K562 (cell line): ENCODE data around the gene TTLL10. TPM values are rescaled to one million over a fixed set of nuclear protein-coding genes. Genes with fewer than 3 reads are reported as not detected.

Experiments used
- BRCA1 ChIP-seq, 2 experiments: fragments of 450-650 bp in 1 of 2; sonication (generic) in 1 of 2; formaldehyde crosslinking in 1 of 2; IDR thresholded peaks; 2 replicates each; pipeline versions ENCODE4 v1.5.0 to v1.6.1; 2017 to 2020; ENCODE audit warnings: mild to moderate bottlenecking in 1 of 2, missing genetic modification reagents in 1 of 2
- ETV5 ChIP-seq: sonication (generic); formaldehyde crosslinking; IDR thresholded peaks from 2 replicates; pipeline ENCODE4 v1.4.0; 2020; ENCODE audit warnings: low read depth, mild to moderate bottlenecking, missing genetic modification reagents
- KDM2B ChIP-seq: fragments of 250-450 bp; sonication (Bioruptor Pico); IDR thresholded peaks from 2 replicates; pipeline ENCODE4 v1.8.0; 2021; ENCODE audit warnings: mild to moderate bottlenecking, moderate library complexity
- MECOM ChIP-seq: fragments of 250-450 bp; sonication (Bioruptor Pico); IDR thresholded peaks from 2 replicates; pipeline ENCODE4 v1.8.0; 2022; ENCODE audit warnings: inconsistent platforms
- POLR2G ChIP-seq: fragments of 200-400 bp; formaldehyde crosslinking; IDR thresholded peaks from 2 replicates; pipeline ENCODE4 v1.6.1; 2017; ENCODE audit warnings: low read depth, mild to moderate bottlenecking, antibody characterized with exemption, low read length, moderate library complexity
- PYGO2 ChIP-seq: fragments of 450-650 bp; IDR thresholded peaks from 2 replicates; pipeline ENCODE4 v1.6.1; 2016; ENCODE audit warnings: mild to moderate bottlenecking, missing genetic modification characterization, moderate library complexity, missing compliant biosample characterization
- SAFB ChIP-seq: fragments of 200-400 bp; formaldehyde crosslinking; IDR thresholded peaks from 2 replicates; pipeline ENCODE4 v1.6.1; 2017; ENCODE audit warnings: low read depth, low read length, borderline replicate concordance
- SRSF1 ChIP-seq: fragments of 200-400 bp; formaldehyde crosslinking; IDR thresholded peaks from 2 replicates; pipeline ENCODE4 v1.6.1; 2017; ENCODE audit warnings: mild to moderate bottlenecking, low read depth, low read length, moderate library complexity
- ZKSCAN1 ChIP-seq: fragments of 150-350 bp; IDR thresholded peaks from 2 replicates; pipeline ENCODE4 v1.6.1; 2016; ENCODE audit warnings: low read depth, low read length
- polyA plus RNA-seq, 8 experiments: library from polyadenylated mRNA; depleted of rRNA in 4 of 8; stranded (reverse) in 5 of 8; unstranded in 3 of 8; fragments of >200 nt; fragmentation: Nextera tagmentation in 2 of 8; fragmentation: Illumina TruSeq in 1 of 8; extraction: Ambion mirVana in 2 of 8; extraction: Trizol in 1 of 8; gene quantifications; 2 replicates each; pipeline versions ENCODE4 v1.2.1 to v1.2.3, GENCODE V29; 2011 to 2014; ENCODE audit warnings: inconsistent platforms in 1 of 8, missing spikeins in 1 of 8
- total RNA-seq, 7 experiments: library from RNA; depleted of rRNA in 6 of 7; stranded (reverse); fragments of >200 nt in 6 of 7; fragmentation: Illumina TruSeq in 2 of 7; extraction: Trizol in 2 of 7; gene quantifications; 2 replicates each; pipeline versions ENCODE4 v1.2.1 to v1.2.3, GENCODE V29; 2011 to 2021; ENCODE audit warnings: low replicate concordance in 1 of 7
- TF ChIP-seq, protein P1 (sequence below), 2 experiments: fragments of 450-650 bp; IDR thresholded peaks; 2 replicates each; pipeline ENCODE4 v1.6.1; 2016; ENCODE audit warnings: mild to moderate bottlenecking in 2 of 2, borderline replicate concordance in 1 of 2, low read depth in 1 of 2, moderate library complexity in 1 of 2
- TF ChIP-seq, protein P2 (sequence below): fragments of 250-450 bp; sonication (Bioruptor Pico); IDR thresholded peaks from 2 replicates; pipeline ENCODE4 v1.8.0; 2022; ENCODE audit warnings: inconsistent platforms, mild to moderate bottlenecking, moderate library complexity, borderline replicate concordance
- TF ChIP-seq, protein P3 (sequence below): fragments of 450-650 bp; IDR thresholded peaks from 2 replicates; pipeline ENCODE4 v1.6.1; 2016; ENCODE audit warnings: antibody characterized with exemption
- TF ChIP-seq, protein P4 (sequence below): fragments of 450-650 bp; conservative IDR thresholded peaks from 2 replicates; pipeline ENCODE4 v1.6.1; 2016; ENCODE audit warnings: missing genetic modification characterization, low read depth, mild to moderate bottlenecking, control low read depth, missing compliant biosample characterization

TTLL10 gene
- total and polyA plus RNA-seq, 9 of the 15 experiments (the other 6 are each of a cell fraction or from before 2014, with no cell fraction given): not detected

DNA sequence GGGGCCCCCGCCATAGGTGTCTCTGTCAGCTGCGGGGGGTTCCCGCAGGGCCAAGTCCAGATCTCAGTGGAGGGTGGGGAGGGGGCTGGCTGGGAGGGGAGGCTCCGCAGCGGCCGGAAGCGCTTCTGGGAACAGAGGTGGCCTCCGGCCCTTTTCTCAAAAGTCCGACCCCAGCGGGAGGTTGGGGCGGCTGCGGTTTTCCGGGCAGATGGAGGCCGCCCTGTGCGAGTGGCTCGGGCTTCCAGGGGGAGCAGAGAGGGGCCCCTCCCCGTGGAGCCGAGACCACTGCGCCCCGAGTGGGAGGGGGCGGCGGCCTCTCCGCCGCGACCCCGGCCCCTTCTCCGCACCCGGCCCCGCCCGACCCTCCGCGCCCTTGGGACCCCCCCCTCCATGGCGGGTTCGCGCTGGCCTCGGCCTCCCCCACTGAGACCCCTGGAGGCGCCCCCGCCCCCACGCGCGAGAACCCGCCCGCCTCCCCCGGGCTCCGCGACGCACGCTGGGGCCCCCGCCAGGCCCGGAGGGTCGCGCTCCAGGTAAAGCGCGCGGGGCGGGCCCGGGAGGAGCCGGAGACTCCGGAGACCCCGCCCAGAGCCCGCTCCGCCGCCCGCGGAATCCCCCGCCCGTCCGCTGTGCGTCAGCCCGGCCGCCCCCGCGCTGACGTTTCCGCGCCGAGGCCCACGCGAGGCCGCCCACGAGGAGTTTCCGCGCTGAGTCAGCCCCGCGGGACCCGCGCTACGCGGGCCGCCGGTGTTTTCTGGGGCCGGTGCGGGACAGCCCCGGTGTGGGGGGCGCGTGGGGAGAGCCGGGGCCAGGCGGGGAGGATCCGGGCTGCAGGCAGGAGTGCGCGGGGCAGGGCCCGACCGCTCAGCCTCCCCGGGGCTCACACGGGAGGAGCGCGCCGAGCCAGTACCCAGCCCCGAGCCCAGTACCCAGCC is 27.5 kb downstream of the TTLL10 start (continued):
- TF ChIP-seq, protein P1, sequence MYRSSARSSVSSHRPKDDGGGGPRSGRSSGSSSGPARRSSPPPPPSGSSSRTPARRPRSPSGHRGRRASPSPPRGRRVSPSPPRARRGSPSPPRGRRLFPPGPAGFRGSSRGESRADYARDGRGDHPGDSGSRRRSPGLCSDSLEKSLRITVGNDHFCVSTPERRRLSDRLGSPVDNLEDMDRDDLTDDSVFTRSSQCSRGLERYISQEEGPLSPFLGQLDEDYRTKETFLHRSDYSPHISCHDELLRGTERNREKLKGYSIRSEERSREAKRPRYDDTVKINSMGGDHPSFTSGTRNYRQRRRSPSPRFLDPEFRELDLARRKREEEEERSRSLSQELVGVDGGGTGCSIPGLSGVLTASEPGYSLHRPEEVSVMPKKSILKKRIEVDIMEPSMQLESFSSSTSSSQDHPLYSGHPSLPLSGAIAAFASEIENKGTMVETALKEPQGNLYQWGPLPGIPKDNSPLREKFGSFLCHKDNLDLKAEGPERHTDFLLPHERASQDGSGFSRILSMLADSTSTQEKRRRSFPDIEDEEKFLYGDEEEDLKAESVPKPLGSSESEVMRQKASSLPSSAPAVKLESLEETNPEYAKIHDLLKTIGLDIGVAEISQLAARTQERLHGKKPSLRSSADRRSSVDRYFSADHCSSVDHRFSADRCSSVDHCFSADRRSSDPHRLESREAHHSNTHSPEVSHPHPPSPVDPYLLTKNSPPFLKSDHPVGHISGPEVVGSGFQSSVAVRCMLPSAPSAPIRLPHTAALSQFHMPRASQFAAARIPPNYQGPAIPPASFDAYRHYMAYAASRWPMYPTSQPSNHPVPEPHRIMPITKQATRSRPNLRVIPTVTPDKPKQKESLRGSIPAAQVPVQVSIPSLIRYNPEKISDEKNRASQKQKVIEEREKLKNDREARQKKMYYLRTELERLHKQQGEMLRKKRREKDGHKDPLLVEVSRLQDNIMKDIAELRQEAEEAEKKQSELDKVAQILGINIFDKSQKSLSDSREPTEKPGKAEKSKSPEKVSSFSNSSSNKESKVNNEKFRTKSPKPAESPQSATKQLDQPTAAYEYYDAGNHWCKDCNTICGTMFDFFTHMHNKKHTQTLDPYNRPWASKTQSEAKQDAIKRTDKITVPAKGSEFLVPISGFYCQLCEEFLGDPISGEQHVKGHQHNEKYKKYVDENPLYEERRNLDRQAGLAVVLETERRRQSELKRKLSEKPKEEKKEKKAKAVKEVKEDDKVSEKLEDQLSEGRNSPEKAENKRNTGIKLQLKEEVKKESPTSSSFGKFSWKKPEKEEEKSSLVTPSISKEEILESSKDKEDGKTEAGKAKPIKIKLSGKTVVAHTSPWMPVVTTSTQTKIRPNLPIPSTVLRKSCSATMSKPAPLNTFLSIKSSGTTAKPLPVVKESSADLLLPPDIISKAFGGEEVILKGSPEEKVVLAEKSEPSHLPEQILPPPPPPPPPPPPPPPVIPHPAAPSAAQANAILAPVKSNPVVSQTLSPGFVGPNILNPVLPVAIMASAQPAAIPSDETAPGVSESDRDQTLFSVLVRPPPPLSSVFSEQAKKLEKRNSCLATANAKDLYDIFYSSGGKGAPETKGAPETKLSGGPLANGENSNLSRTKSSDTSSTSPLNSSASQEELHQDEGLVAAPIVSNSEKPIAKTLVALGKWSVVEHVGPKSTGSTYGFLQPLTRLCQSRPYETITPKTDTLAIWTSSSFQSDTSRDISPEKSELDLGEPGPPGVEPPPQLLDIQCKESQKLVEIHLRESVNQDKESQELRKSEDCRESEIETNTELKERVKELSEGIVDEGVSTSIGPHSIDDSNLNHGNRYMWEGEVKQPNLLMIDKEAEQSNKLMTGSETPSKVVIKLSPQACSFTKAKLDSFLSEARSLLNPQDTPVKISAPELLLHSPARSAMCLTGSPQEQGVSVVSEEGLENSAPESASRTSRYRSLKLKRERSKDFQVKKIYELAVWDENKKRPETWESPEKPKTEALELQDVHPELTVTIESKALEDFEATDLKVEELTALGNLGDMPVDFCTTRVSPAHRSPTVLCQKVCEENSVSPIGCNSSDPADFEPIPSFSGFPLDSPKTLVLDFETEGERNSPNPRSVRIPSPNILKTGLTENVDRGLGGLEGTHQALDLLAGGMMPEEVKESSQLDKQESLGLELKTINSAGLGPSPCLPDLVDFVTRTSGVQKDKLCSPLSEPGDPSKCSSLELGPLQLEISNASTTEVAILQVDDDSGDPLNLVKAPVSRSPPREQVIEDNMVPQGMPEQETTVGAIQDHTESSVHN (IDR thresholded peaks at IDR 0.05; ENCODE audit: borderline replicate concordance in 1 of 2, low read depth in 1 of 2): no peak
- TF ChIP-seq BRCA1 (IDR thresholded peaks at IDR 0.05) (no peak), BRCA1 (CRISPR knock-in tag; IDR thresholded peaks at IDR 0.05) (no peak), SAFB (peak; percentile 98), ZKSCAN1 (no peak), SRSF1 (no peak), POLR2G (peak; percentile 77), MECOM (CRISPR knock-in tag) (no peak), ETV5 (CRISPR knock-in tag) (0 out of 2 replicates have a peak, but pooled peaks have one; percentile 37), KDM2B (0 out of 2 replicates have a peak, but pooled peaks have one; percentile 79), PYGO2 (tag) (no peak)
- TF ChIP-seq, protein P2, sequence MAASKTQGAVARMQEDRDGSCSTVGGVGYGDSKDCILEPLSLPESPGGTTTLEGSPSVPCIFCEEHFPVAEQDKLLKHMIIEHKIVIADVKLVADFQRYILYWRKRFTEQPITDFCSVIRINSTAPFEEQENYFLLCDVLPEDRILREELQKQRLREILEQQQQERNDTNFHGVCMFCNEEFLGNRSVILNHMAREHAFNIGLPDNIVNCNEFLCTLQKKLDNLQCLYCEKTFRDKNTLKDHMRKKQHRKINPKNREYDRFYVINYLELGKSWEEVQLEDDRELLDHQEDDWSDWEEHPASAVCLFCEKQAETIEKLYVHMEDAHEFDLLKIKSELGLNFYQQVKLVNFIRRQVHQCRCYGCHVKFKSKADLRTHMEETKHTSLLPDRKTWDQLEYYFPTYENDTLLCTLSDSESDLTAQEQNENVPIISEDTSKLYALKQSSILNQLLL (CRISPR knock-in tag): no peak
- TF ChIP-seq, protein P3, sequence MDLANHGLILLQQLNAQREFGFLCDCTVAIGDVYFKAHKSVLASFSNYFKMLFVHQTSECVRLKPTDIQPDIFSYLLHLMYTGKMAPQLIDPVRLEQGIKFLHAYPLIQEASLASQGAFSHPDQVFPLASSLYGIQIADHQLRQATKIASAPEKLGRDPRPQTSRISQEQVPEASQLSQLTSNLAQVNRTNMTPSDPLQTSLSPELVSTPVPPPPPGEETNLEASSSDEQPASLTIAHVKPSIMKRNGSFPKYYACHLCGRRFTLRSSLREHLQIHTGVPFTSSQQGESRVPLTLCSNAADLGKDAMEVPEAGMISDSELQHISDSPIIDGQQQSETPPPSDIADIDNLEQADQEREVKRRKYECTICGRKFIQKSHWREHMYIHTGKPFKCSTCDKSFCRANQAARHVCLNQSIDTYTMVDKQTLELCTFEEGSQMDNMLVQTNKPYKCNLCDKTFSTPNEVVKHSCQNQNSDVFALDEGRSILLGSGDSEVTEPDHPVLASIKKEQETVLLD: peak; percentile 55; the same call in 1 of the 2 replicates
- TF ChIP-seq, protein P4, sequence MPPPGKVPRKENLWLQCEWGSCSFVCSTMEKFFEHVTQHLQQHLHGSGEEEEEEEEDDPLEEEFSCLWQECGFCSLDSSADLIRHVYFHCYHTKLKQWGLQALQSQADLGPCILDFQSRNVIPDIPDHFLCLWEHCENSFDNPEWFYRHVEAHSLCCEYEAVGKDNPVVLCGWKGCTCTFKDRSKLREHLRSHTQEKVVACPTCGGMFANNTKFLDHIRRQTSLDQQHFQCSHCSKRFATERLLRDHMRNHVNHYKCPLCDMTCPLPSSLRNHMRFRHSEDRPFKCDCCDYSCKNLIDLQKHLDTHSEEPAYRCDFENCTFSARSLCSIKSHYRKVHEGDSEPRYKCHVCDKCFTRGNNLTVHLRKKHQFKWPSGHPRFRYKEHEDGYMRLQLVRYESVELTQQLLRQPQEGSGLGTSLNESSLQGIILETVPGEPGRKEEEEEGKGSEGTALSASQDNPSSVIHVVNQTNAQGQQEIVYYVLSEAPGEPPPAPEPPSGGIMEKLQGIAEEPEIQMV: no peak
